IPS DF 4.7 (cell line): ENCODE data around the gene GPANK1.
A peak's percentile ranks its signal among the peaks of the same experiment; 100 is the strongest.
"Not testable (repeated sequence)": the region's sequence is repeated elsewhere in the genome, so short reads cannot be mapped to it uniquely, and the experiment has no call there.

Experiments used
- DNase-seq: peaks from one replicate; pipeline ENCODE4 v3.0.0-alpha.2; 2013; ENCODE audit warnings: low spot score; ENCODE audit errors: extremely low read depth

The GPANK1 gene

DNA sequence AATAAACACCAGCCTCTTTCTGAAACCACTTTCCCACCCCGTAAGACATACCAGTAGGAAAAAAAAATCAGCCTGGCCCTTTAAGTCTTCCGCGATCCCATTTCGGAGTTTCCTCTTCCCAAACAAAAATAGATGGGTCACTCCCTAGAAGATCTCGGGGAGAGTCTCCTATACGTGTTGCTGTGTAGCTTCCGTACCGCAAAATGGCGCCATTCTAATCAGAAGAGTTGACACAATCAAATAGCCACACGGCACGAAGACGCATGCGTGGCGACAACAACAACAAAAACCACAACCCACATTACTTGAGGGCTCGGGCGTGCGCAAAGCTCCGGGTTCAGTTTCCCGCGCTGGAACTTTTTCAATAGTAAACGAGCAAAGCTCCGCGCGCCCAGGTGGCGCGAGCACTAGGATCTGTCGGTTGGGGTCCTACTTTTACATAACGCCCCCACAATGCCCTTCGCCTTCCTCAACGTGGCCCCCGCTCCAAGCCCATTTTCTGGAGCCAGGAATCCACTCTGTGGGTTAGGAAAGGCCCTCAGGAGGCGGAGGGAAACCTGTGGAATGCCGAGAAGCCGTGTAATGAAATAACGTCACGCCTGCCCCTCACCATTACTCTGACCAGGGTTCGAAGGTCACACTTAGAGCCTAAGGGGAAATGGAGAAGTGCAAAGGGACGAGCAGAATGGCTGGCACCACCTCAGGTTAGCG is at the start of gene GPANK1:
TSS of gene GPANK1 (minus strand) at position 208 of the 711 bp plus-strand sequence. CDS start 519 bp downstream, outside the sequence.
- DNase-seq = no peak

- no peak for DNase-seq
These were observed 49.3 kb upstream of the GPANK1 start for GRCh38 chr6:31713991-31714684.

GRCh38 chr6:31713465-31713864 is 48.7 kb upstream of the GPANK1 start:
- DNase-seq = no peak

- DNase-seq = no peak
These were observed 47.5 kb upstream of the GPANK1 start for GRCh38 chr6:31712296-31712695.

DNA sequence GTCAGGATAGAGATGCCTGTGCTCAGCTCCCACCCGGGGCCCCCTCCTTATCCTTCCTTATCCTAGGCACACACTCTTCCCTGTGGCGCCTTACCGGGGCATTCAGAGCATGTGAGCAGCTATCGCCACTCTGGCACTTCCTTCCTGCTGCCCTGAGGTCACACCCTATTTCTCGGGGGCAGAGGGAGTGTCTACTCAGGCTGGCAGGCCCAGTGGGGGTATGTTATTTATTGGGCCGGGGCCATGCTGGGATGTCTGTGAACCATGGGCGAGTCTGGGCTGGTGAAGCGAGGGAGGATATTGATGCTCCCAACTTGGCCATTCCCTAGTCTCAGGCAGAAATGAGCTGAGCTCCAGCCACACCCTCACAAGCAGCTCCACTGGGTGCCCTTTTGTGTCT is 46.4 kb upstream of the GPANK1 start:
- DNase-seq = no peak

GRCh38 chr6:31710523-31711219 is 45.9 kb upstream of the GPANK1 start:
- no peak for DNase-seq

- not testable (repeated sequence) for DNase-seq
These were observed 44.4 kb upstream of the GPANK1 start for GRCh38 chr6:31709157-31709556.

GRCh38 chr6:31708224-31708623 is 43.4 kb upstream of the GPANK1 start:
- DNase-seq = no peak

DNA sequence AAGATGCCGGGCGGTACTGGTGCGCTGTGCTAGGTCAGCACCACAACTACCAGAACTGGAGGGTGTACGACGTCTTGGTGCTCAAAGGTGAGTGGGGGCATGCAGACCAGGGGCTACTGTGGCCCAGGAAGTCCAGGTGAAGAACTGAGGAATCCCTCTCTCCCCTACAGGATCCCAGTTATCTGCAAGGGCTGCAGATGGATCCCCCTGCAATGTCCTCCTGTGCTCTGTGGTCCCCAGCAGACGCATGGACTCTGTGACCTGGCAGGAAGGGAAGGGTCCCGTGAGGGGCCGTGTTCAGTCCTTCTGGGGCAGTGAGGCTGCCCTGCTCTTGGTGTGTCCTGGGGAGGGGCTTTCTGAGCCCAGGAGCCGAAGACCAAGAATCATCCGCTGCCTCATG is 42.9 kb upstream of the GPANK1 start:
- no peak for DNase-seq

GRCh38 chr6:31706599-31706998 is 41.8 kb upstream of the GPANK1 start, which contains the start of gene LY6G6F:
TSS of gene LY6G6F (plus strand) at chr6:31706866. CDS start at chr6:31706907, 41 bp downstream.
- no peak for DNase-seq

DNA sequence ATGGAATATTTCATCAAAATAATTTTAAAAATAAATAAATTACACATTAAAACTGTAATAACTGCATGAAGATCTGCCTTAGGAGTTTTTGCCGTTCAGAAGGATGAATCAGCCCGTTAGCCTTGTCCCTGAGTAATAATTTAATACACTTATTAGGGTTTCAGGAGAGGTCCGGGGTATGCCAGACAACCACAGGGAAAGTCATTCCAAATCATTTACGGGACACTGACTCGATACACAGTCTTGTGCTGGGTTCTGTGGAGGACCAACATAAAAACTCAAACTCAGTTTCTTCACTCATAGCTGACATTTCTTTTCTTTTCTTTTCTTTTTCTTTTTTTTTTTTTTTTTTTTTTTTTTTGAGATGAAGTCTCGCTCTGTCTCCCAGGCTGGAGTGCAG is 41.1 kb upstream of the GPANK1 start:
- no peak for DNase-seq

GRCh38 chr6:31702819-31703716 is 38.3 kb upstream of the GPANK1 start, which contains the start of gene ABHD16A:
TSS of gene ABHD16A (minus strand) at chr6:31703324. CDS start at chr6:31703281, 43 bp downstream.
- DNase-seq = peak; percentile 95

DNA sequence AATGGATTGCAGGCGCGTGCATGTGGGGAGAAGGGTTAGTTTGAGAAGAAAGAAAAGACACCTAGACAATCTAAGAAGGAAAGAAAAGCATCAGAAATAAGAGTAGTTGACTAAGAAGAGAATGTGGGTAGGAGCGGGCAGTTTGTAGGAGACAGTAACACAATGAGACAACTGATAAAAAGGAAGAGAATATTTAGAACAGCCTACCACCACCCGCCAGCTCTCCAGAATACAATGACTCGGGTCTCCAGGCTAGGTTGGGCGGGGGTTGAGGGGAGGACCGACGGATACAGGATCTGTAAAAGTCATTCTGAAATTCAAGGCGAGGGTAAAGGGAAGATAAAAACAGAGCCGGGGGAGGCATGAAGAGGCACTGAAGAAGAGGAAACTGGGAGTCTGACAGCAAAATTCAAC is 37.6 kb upstream of the GPANK1 start:
- no peak for DNase-seq

GRCh38 chr6:31701666-31702404 is 37.0 kb upstream of the GPANK1 start:
- DNase-seq = no peak

- no peak for DNase-seq
These were observed 36.1 kb upstream of the GPANK1 start for GRCh38 chr6:31700740-31701401.

DNA sequence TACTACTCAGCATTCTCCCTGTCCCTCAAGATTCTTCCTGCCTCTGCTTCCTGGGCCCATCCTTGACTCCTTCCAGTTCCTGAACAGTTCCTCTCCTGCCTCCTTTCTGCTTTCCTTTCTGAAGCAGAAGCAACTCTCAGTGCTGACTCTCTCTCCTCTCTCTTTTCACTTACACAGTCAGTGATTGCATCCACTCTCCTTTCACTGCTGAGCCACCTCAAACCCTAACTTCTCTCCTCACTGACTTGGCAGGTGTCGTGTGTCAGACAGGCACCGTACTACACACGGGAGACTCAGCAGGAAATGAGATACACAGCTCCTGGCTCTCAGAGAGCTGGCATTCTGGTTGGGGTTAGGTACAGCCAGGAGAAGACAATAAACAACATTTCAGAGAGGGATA is 32.8 kb upstream of the GPANK1 start:
- no peak for DNase-seq

- DNase-seq = no peak
These were observed 28.7 kb upstream of the GPANK1 start for GRCh38 chr6:31693535-31693934.

- DNase-seq = no peak
These were observed 28.1 kb upstream of the GPANK1 start for GRCh38 chr6:31692886-31693285.

DNA sequence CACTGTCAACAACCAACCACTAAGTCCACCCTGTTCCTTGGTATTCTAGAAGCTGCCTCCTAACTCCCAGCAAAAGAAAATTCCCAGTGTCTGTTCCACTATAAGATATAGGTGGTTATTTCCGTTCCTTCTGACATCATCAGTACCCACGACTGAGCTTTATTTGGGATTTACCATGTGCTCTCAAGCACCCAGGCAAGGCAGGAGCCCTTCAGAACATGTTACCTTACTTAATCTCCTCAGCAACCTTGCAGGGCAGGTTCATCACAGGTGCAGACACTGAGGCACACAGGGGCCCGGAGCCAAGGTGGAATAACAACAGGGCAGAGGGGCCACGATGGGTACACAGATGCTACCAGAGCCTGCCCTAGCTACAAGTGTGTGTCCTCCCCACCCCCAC is 27.6 kb upstream of the GPANK1 start:
- DNase-seq = no peak

DNA sequence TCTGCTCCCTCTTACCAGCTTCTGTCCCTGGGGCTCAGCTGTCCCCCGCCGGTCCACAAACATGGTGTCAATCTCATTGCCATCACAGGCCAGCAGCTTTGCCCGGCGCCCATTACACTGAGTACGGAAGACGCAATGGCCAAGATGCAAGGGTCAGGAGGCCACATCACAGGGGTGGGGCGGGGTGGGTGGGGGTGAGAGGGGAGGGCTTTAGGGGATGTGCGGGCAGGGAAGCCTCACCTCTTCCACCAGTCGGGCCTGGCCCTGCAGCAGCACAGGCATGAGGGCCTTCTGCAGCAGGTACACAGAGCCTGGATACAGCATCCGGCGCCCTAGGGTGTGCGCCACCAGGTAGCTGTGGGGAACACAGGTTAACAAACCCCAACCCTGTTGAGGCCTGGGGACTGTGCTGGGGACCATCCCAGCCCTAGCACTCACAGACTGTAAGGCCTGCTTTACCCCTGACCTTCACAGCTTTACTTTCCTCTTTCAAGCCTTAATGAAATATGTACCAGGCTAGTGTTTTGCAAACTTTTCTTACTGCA is 26.8 kb upstream of the GPANK1 start:
- DNase-seq = no peak
